Activated naive CD4-positive, alpha-beta T cell (primary cell): ENCODE results near the gene NKPD1.
"Not testable (repeated sequence)": the region's sequence is repeated elsewhere in the genome, so short reads cannot be mapped to it uniquely, and the experiment has no call there.

Source experiments
- DNase-seq, 4 experiments: peaks; one replicate each; lab custom pipeline; 2025; lab: John Stamatoyannopoulos, UW

The NKPD1 gene

GRCh38 chr19:45118591-45119355, 42.0 kb downstream of the NKPD1 start:
- DNase-seq = not testable (repeated sequence)

- no peak for DNase-seq
These were observed 42.7 kb downstream of the NKPD1 start for GRCh38 chr19:45118106-45118505.

- no peak for DNase-seq
These were observed 43.1 kb downstream of the NKPD1 start for GRCh38 chr19:45117671-45118070.

- no peak for DNase-seq
These were observed 43.6 kb downstream of the NKPD1 start for GRCh38 chr19:45117167-45117594.

- no peak for DNase-seq
These were observed 44.8 kb downstream of the NKPD1 start for GRCh38 chr19:45115809-45116615.

- DNase-seq = no peak
These were observed 46.7 kb downstream of the NKPD1 start for GRCh38 chr19:45114116-45114515.

GRCh38 chr19:45113628-45114027, 47.2 kb downstream of the NKPD1 start:
- DNase-seq = no peak

GRCh38 chr19:45112111-45112827, 48.5 kb downstream of the NKPD1 start:
- DNase-seq = no peak
